HepG2 (cell line): ENCODE data around the gene SERPINA9. TPM values are rescaled to one million over a fixed set of nuclear protein-coding genes. Genes with fewer than 3 reads are reported as not detected.
A peak's percentile ranks its signal among the peaks of the same experiment; 100 is the strongest.

Experiments used
- BCL6 ChIP-seq: IDR thresholded peaks from 2 replicates; pipeline ENCODE4 v1.6.1; 2016; ENCODE audit warnings: missing genetic modification reagents, missing compliant biosample characterization
- FOSL2 ChIP-seq: sonication (generic); formaldehyde crosslinking; IDR thresholded peaks from 2 replicates; pipeline ENCODE4 v1.4.0; 2020; ENCODE audit warnings: missing genetic modification reagents
- FOXA1 ChIP-seq, 2 experiments: fragments of 450-650 bp in 1 of 2; sonication (generic) in 1 of 2; formaldehyde crosslinking in 1 of 2; IDR thresholded peaks; 2 replicates each; pipeline versions ENCODE4 v1.4.0 to v1.6.1; 2016 to 2020; ENCODE audit warnings: missing genetic modification reagents in 1 of 2
- FOXJ3 ChIP-seq: sonication (generic); formaldehyde crosslinking; IDR thresholded peaks from 2 replicates; pipeline ENCODE4 v1.4.0; 2020; ENCODE audit warnings: missing genetic modification reagents, mild to moderate bottlenecking, borderline replicate concordance
- GFI1 ChIP-seq: sonication (generic); formaldehyde crosslinking; IDR thresholded peaks from 2 replicates; pipeline ENCODE4 v1.5.0; 2020; ENCODE audit warnings: missing genetic modification reagents, mild to moderate bottlenecking, borderline replicate concordance
- HMG20A ChIP-seq: IDR thresholded peaks from 2 replicates; pipeline ENCODE4 v1.6.1; 2016; ENCODE audit warnings: borderline replicate concordance
- HMG20B ChIP-seq: conservative IDR thresholded peaks from 2 replicates; pipeline ENCODE4 v1.6.1; 2016; ENCODE audit warnings: missing genetic modification reagents, missing compliant biosample characterization
- IKZF5 ChIP-seq: IDR thresholded peaks from 2 replicates; pipeline ENCODE4 v1.6.1; 2018; ENCODE audit warnings: missing genetic modification reagents, mild to moderate bottlenecking, missing compliant biosample characterization
- KLF16 ChIP-seq, 2 experiments: sonication (generic) in 1 of 2; formaldehyde crosslinking in 1 of 2; IDR thresholded peaks; 2 replicates each; pipeline versions ENCODE4 v1.6.1 to v1.8.0; 2016 to 2023; ENCODE audit warnings: missing genetic modification reagents in 2 of 2, missing compliant biosample characterization in 1 of 2
- MTF2 ChIP-seq: sonication (generic); formaldehyde crosslinking; IDR thresholded peaks from 2 replicates; pipeline ENCODE4 v1.5.0; 2020; ENCODE audit warnings: missing genetic modification reagents, borderline replicate concordance
- NFKBIZ ChIP-seq: IDR thresholded peaks from 2 replicates; pipeline ENCODE4 v1.6.1; 2018; ENCODE audit warnings: missing genetic modification reagents, missing compliant biosample characterization
- NR2F2 ChIP-seq: IDR thresholded peaks from 2 replicates; pipeline ENCODE4 v1.6.1; 2012; ENCODE audit warnings: low read depth, inconsistent platforms, borderline replicate concordance
- PATZ1 ChIP-seq: sonication (generic); formaldehyde crosslinking; IDR thresholded peaks from 2 replicates; pipeline ENCODE4 v1.4.0; 2020; ENCODE audit warnings: missing genetic modification reagents
- RNF219 ChIP-seq: sonication (generic); formaldehyde crosslinking; IDR thresholded peaks from 2 replicates; pipeline ENCODE4 v1.5.0; 2020; ENCODE audit warnings: mild to moderate bottlenecking, missing genetic modification reagents
- TFDP2 ChIP-seq: sonication (generic); formaldehyde crosslinking; IDR thresholded peaks from 2 replicates; pipeline ENCODE4 v1.4.0; 2020; ENCODE audit warnings: missing genetic modification reagents
- TRIM24 ChIP-seq: sonication (generic); formaldehyde crosslinking; IDR thresholded peaks from 2 replicates; pipeline ENCODE4 v1.8.0; 2022; ENCODE audit warnings: mild to moderate bottlenecking, missing genetic modification reagents
- ZNF234 ChIP-seq: sonication (generic); formaldehyde crosslinking; conservative IDR thresholded peaks from 2 replicates; pipeline ENCODE4 v1.5.1; 2020; ENCODE audit warnings: mild to moderate bottlenecking, missing genetic modification reagents
- ZNF574 ChIP-seq: sonication (generic); formaldehyde crosslinking; IDR thresholded peaks from 2 replicates; pipeline ENCODE4 v1.4.0; 2020; ENCODE audit warnings: missing genetic modification reagents
- polyA plus RNA-seq, 8 experiments: library from polyadenylated mRNA; depleted of rRNA in 3 of 8; stranded (reverse) in 7 of 8; unstranded in 1 of 8; fragments of >200 nt; fragmentation: Illumina TruSeq in 4 of 8; extraction: Trizol in 4 of 8; gene quantifications; 2 replicates each; pipeline versions ENCODE4 v1.2.1 to v1.2.3, GENCODE V29; 2011 to 2016; ENCODE audit warnings: low read depth in 4 of 8, missing spikeins in 1 of 8, mixed read lengths in 1 of 8; ENCODE audit not compliant: insufficient read depth in 1 of 8
- total RNA-seq, 5 experiments: library from RNA; depleted of rRNA; stranded (reverse); fragments of >200 nt; fragmentation: Illumina TruSeq; extraction: Trizol; gene quantifications; 2 replicates each; pipeline ENCODE4 v1.2.3, GENCODE V29; 2016; ENCODE audit warnings: low read depth in 1 of 5

Gene SERPINA9
- total and polyA plus RNA-seq, 2 of the 13 experiments (the other 11 are each of a cell fraction or from before 2014, with no cell fraction given): 0.21 TPM; not detected in 1

GRCh38 chr14:94480809-94481208, 4.8 kb upstream of the SERPINA9 start (continued):
- TF ChIP-seq ZNF574 (CRISPR knock-in tag) (peak; percentile 93), IKZF5 (0 out of 2 replicates have a peak, but pooled peaks have one; percentile 57), GFI1 (CRISPR knock-in tag) (peak; percentile 96), PATZ1 (CRISPR knock-in tag) (0 out of 2 replicates have a peak, but pooled peaks have one; percentile 22), HMG20A (CRISPR knock-in tag) (peak; percentile 83; the same call in 1 of the 2 replicates), FOXJ3 (CRISPR knock-in tag) (peak; percentile 48; the same call in 1 of the 2 replicates), TRIM24 (CRISPR knock-in tag) (no peak), ZNF234 (CRISPR knock-in tag) (no peak), MTF2 (CRISPR knock-in tag) (no peak), NFKBIZ (CRISPR knock-in tag) (0 out of 2 replicates have a peak, but pooled peaks have one; percentile 25), RNF219 (CRISPR knock-in tag) (no peak), FOXA1 (IDR thresholded peaks at IDR 0.05) (no peak), FOXA1 (CRISPR knock-in tag; IDR thresholded peaks at IDR 0.05) (peak; percentile 49; the same call in 1 of the 2 replicates), TFDP2 (CRISPR knock-in tag) (0 out of 2 replicates have a peak, but pooled peaks have one; percentile 26), BCL6 (CRISPR knock-in tag) (peak; percentile 43; the same call in 1 of the 2 replicates), KLF16 (CRISPR knock-in tag; IDR thresholded peaks at IDR 0.05) (0 out of 4 replicates have a peak, but pooled peaks of 1 of the 2 experiments have one; percentile 41), HMG20B (CRISPR knock-in tag) (0 out of 2 replicates have a peak, but pooled peaks have one; percentile 20), NR2F2 (peak; percentile 21; the same call in 1 of the 2 replicates), FOSL2 (CRISPR knock-in tag) (peak; percentile 66)
